Measurements from ENCODE around the gene UGCG.
"Not testable (repeated sequence)": the region's sequence is repeated elsewhere in the genome, so short reads cannot be mapped to it uniquely, and the experiment has no call there.

Gene UGCG

GRCh38 chr9:111900151-111900857, 3.7 kb downstream of the UGCG start:
- no peaks in the 10 kb centered on the region for H3K9me3 Mint-ChIP-seq
- H3K27me3 Mint-ChIP-seq (ENCODE audit: low read depth): no peaks in the 10 kb centered on the region
- H3K4me3 Mint-ChIP-seq: no peak overlapping the region
- H3K4me1 Mint-ChIP-seq (ENCODE audit: low read depth): peaks cover 6% of the 10 kb centered on the region
- DNase-seq (ENCODE audit: low spot score): no peak
- no peaks in the 10 kb centered on the region for H3K36me3 Mint-ChIP-seq (ENCODE audit: low read depth)
- no peak overlapping the region for H3K27ac Mint-ChIP-seq

GRCh38 chr9:111900858-111901612, 4.4 kb downstream of the UGCG start:
- H3K4me1 Mint-ChIP-seq (ENCODE audit: low read depth): peaks cover 4% of the 10 kb centered on the region
- no peak for DNase-seq (ENCODE audit: low spot score)
- H3K9me3 Mint-ChIP-seq: no peaks in the 10 kb centered on the region

GRCh38 chr9:111902391-111903139, 6.0 kb downstream of the UGCG start:
- Mint-ChIP-seq H3K9me3 (no peaks in the 10 kb centered on the region), H3K36me3 (ENCODE audit: low read depth) (peaks cover 2% of the 10 kb centered on the region), H3K4me3 (no peak overlapping the region), H3K27ac (no peak overlapping the region), H3K27me3 (ENCODE audit: low read depth) (no peaks in the 10 kb centered on the region), H3K4me1 (ENCODE audit: low read depth) (peaks cover 4% of the 10 kb centered on the region)
- no peak for DNase-seq (ENCODE audit: low spot score)

More at GRCh38 chr9:111900858-111901612, 4.4 kb downstream of the UGCG start:
- H3K27me3 Mint-ChIP-seq (ENCODE audit: low read depth): no peaks in the 10 kb centered on the region
- H3K4me3 Mint-ChIP-seq: no peak overlapping the region
- H3K27ac Mint-ChIP-seq: no peak overlapping the region
- H3K36me3 Mint-ChIP-seq (ENCODE audit: low read depth): no peaks in the 10 kb centered on the region

- DNase-seq (ENCODE audit: low spot score); H3K27me3 Mint-ChIP-seq (ENCODE audit: low read depth); H3K4me3 Mint-ChIP-seq; H3K36me3 Mint-ChIP-seq (ENCODE audit: low read depth); H3K9me3 Mint-ChIP-seq; H3K27ac Mint-ChIP-seq: not testable (repeated sequence)
- H3K4me1 Mint-ChIP-seq (ENCODE audit: low read depth): peaks cover 12% of the 10 kb centered on the region
Observed at GRCh38 chr9:111903535-111903934, 6.9 kb downstream of the UGCG start.

- Mint-ChIP-seq H3K36me3 (ENCODE audit: low read depth) (peaks cover 2% of the 10 kb centered on the region), H3K4me3 (no peak overlapping the region), H3K27me3 (ENCODE audit: low read depth) (no peaks in the 10 kb centered on the region), H3K27ac (no peak overlapping the region), H3K4me1 (ENCODE audit: low read depth) (peaks cover 14% of the 10 kb centered on the region), H3K9me3 (no peaks in the 10 kb centered on the region)
- DNase-seq (ENCODE audit: low spot score): no peak
Observed at GRCh38 chr9:111904026-111904425, 7.4 kb downstream of the UGCG start.

GRCh38 chr9:111904891-111905291, 8.3 kb downstream of the UGCG start:
- no peak for DNase-seq (ENCODE audit: low spot score)
- H3K4me3 Mint-ChIP-seq: no peak overlapping the region
- no peaks in the 10 kb centered on the region for H3K27me3 Mint-ChIP-seq (ENCODE audit: low read depth)
- peaks cover 20% of the 10 kb centered on the region for H3K4me1 Mint-ChIP-seq (ENCODE audit: low read depth)
- H3K36me3 Mint-ChIP-seq (ENCODE audit: low read depth): peaks cover 2% of the 10 kb centered on the region
- H3K9me3 Mint-ChIP-seq: no peaks in the 10 kb centered on the region
- H3K27ac Mint-ChIP-seq: no peak overlapping the region

GRCh38 chr9:111907147-111907546, 10.5 kb downstream of the UGCG start:
- Mint-ChIP-seq H3K27me3 (ENCODE audit: low read depth) (no peaks in the 10 kb centered on the region), H3K27ac (no peak overlapping the region), H3K9me3 (no peaks in the 10 kb centered on the region), H3K4me1 (ENCODE audit: low read depth) (peaks cover 33% of the 10 kb centered on the region), H3K4me3 (no peak overlapping the region), H3K36me3 (ENCODE audit: low read depth) (peaks cover 2% of the 10 kb centered on the region)
- DNase-seq (ENCODE audit: low spot score): no peak

- no peaks in the 10 kb centered on the region for H3K27me3 Mint-ChIP-seq (ENCODE audit: low read depth)
- H3K4me1 Mint-ChIP-seq (ENCODE audit: low read depth): peaks cover 46% of the 10 kb centered on the region
- H3K27ac Mint-ChIP-seq: no peak overlapping the region
- peaks cover 6% of the 10 kb centered on the region for H3K36me3 Mint-ChIP-seq (ENCODE audit: low read depth)
- no peak for DNase-seq (ENCODE audit: low spot score)
- no peaks in the 10 kb centered on the region for H3K9me3 Mint-ChIP-seq
- no peak overlapping the region for H3K4me3 Mint-ChIP-seq
Observed at GRCh38 chr9:111909444-111909843, 12.8 kb downstream of the UGCG start.

GRCh38 chr9:111910428-111910827, 13.8 kb downstream of the UGCG start:
- H3K4me3 Mint-ChIP-seq: peak overlapping the region; percentile 9
- H3K4me1 Mint-ChIP-seq (ENCODE audit: low read depth): peaks cover 53% of the 10 kb centered on the region
- no peak overlapping the region for H3K27ac Mint-ChIP-seq

GRCh38 chr9:111913159-111913558, 16.5 kb downstream of the UGCG start:
- peaks cover 53% of the 10 kb centered on the region for H3K4me1 Mint-ChIP-seq (ENCODE audit: low read depth)
- H3K27me3 Mint-ChIP-seq (ENCODE audit: low read depth): no peaks in the 10 kb centered on the region
- no peaks in the 10 kb centered on the region for H3K9me3 Mint-ChIP-seq
- no peak overlapping the region for H3K4me3 Mint-ChIP-seq
- no peak for DNase-seq (ENCODE audit: low spot score)
- no peak overlapping the region for H3K27ac Mint-ChIP-seq
- peaks cover 25% of the 10 kb centered on the region for H3K36me3 Mint-ChIP-seq (ENCODE audit: low read depth)

More at GRCh38 chr9:111910428-111910827, 13.8 kb downstream of the UGCG start:
- Mint-ChIP-seq H3K36me3 (ENCODE audit: low read depth) (peaks cover 12% of the 10 kb centered on the region), H3K9me3 (no peaks in the 10 kb centered on the region), H3K27me3 (ENCODE audit: low read depth) (no peaks in the 10 kb centered on the region)
- no peak for DNase-seq (ENCODE audit: low spot score)

GRCh38 chr9:111914749-111915424, 18.3 kb downstream of the UGCG start:
- H3K27me3 Mint-ChIP-seq (ENCODE audit: low read depth): no peaks in the 10 kb centered on the region
- H3K4me1 Mint-ChIP-seq (ENCODE audit: low read depth): peaks cover 42% of the 10 kb centered on the region
- no peak overlapping the region for H3K27ac Mint-ChIP-seq
- H3K9me3 Mint-ChIP-seq: no peaks in the 10 kb centered on the region
- no peak for DNase-seq (ENCODE audit: low spot score)
- H3K36me3 Mint-ChIP-seq (ENCODE audit: low read depth): peaks cover 29% of the 10 kb centered on the region
- peak overlapping the region; percentile 58 for H3K4me3 Mint-ChIP-seq

GRCh38 chr9:111915425-111915758, 18.8 kb downstream of the UGCG start:
- peak overlapping the region; percentile 58 for H3K4me3 Mint-ChIP-seq
- no peak for DNase-seq (ENCODE audit: low spot score)
- H3K9me3 Mint-ChIP-seq: no peaks in the 10 kb centered on the region
- H3K27me3 Mint-ChIP-seq (ENCODE audit: low read depth): no peaks in the 10 kb centered on the region
- peaks cover 29% of the 10 kb centered on the region for H3K36me3 Mint-ChIP-seq (ENCODE audit: low read depth)
- H3K27ac Mint-ChIP-seq: peak overlapping the region; percentile 51
- H3K4me1 Mint-ChIP-seq (ENCODE audit: low read depth): peaks cover 37% of the 10 kb centered on the region

GRCh38 chr9:111916234-111916645, 19.6 kb downstream of the UGCG start:
- DNase-seq (ENCODE audit: low spot score): peak; percentile 29
- Mint-ChIP-seq H3K27ac (peak overlapping the region; percentile 66), H3K4me3 (peak overlapping the region; percentile 63), H3K27me3 (ENCODE audit: low read depth) (no peaks in the 10 kb centered on the region), H3K36me3 (ENCODE audit: low read depth) (peaks cover 29% of the 10 kb centered on the region), H3K9me3 (no peaks in the 10 kb centered on the region), H3K4me1 (ENCODE audit: low read depth) (peaks cover 31% of the 10 kb centered on the region)
